Measurements from ENCODE around the gene NCKAP1.
"Not testable (repeated sequence)": the region's sequence is repeated elsewhere in the genome, so short reads cannot be mapped to it uniquely, and the experiment has no call there.

The NCKAP1 gene

GRCh38 chr2:182876653-182877052 is 161.6 kb downstream of the NCKAP1 start:
- H3K27ac ChIP-seq (ENCODE audit: insufficient read depth in 1 of 2, low read depth in 1 of 2, low read length in 2 of 2, poor library complexity in 1 of 2, severe bottlenecking in 2 of 2); H3K36me3 ChIP-seq (ENCODE audit: control insufficient read depth in 4 of 4, insufficient read depth in 4 of 4, low read length in 3 of 4); DNase-seq; POLR2A ChIA-PET; H3K9me3 ChIP-seq (ENCODE audit: control extremely low read depth in 1 of 5, control insufficient read depth in 4 of 5, insufficient read depth in 2 of 5, low read depth in 1 of 5, low read length in 4 of 5); CTCF ChIA-PET; H3K4me3 ChIP-seq (ENCODE audit: control insufficient read depth in 1 of 7, extremely low read depth in 1 of 7, insufficient read depth in 4 of 7, low read depth in 2 of 7, low read length in 6 of 7); H3K4me1 ChIP-seq (ENCODE audit: control extremely low read depth in 1 of 4, control insufficient read depth in 4 of 4, insufficient read depth in 4 of 4, low read length in 3 of 4); H3K27me3 ChIP-seq (replicated peaks in 2 of 5; ENCODE audit: control insufficient read depth in 4 of 5, insufficient read depth in 5 of 5, low read length in 4 of 5): not testable (repeated sequence)
- WGBS (ENCODE audit: insufficient coverage), result no CpG with 5 or more reads among the region's 1 CpG

GRCh38 chr2:182870227-182870626 is 168.0 kb downstream of the NCKAP1 start:
- peak; percentile 2 to 5 (median 5) for DNase-seq

GRCh38 chr2:182868054-182868796 is 170.0 kb downstream of the NCKAP1 start:
- Histone ChIP-seq H3K36me3 (ENCODE audit: control insufficient read depth in 4 of 4, insufficient read depth in 4 of 4, low read length in 3 of 4) (no peaks in the 10 kb centered on the region), H3K4me3 (ENCODE audit: control insufficient read depth in 1 of 7, extremely low read depth in 1 of 7, insufficient read depth in 4 of 7, low read depth in 2 of 7, low read length in 6 of 7) (no peak overlapping the region), H3K27ac (ENCODE audit: insufficient read depth in 1 of 2, low read depth in 1 of 2, low read length in 2 of 2, poor library complexity in 1 of 2, severe bottlenecking in 2 of 2) (no peak overlapping the region), H3K27me3 (replicated peaks in 2 of 5; ENCODE audit: control insufficient read depth in 4 of 5, insufficient read depth in 5 of 5, low read length in 4 of 5) (peaks cover 11 to 63% (median 29%) of the 10 kb centered on the region in 5 experiments), H3K9me3 (ENCODE audit: control extremely low read depth in 1 of 5, control insufficient read depth in 4 of 5, insufficient read depth in 2 of 5, low read depth in 1 of 5, low read length in 4 of 5) (no peaks in the 10 kb centered on the region), H3K4me1 (ENCODE audit: control extremely low read depth in 1 of 4, control insufficient read depth in 4 of 4, insufficient read depth in 4 of 4, low read length in 3 of 4) (peaks cover 0 to 18% (median 14%) of the 10 kb centered on the region in 4 experiments)
- 56% methylated on average over 1 of the region's 6 CpGs for WGBS (ENCODE audit: insufficient coverage)
- POLR2A ChIA-PET, result no interaction called here
- CTCF ChIA-PET, result interaction anchor here (0.6 to 0.7 kb wide), 2 partner anchors 18 to 101 kb away, joined by 3 read pairs; no protein-coding TSS in a partner anchor
- DNase-seq, result peak in 1 of 3 donors; percentile 3

More at GRCh38 chr2:182870227-182870626, 168.0 kb downstream of the NCKAP1 start:
- ChIA-PET CTCF (no interaction called here), POLR2A (no interaction called here)
- no peaks in the 10 kb centered on the region for H3K9me3 ChIP-seq (ENCODE audit: control extremely low read depth in 1 of 5, control insufficient read depth in 4 of 5, insufficient read depth in 2 of 5, low read depth in 1 of 5, low read length in 4 of 5)
- H3K27me3 ChIP-seq (replicated peaks in 2 of 5; ENCODE audit: control insufficient read depth in 4 of 5, insufficient read depth in 5 of 5, low read length in 4 of 5), result peaks cover 6 to 48% (median 22%) of the 10 kb centered on the region in 5 experiments
- H3K4me1 ChIP-seq (ENCODE audit: control extremely low read depth in 1 of 4, control insufficient read depth in 4 of 4, insufficient read depth in 4 of 4, low read length in 3 of 4), result peaks cover 0 to 18% (median 14%) of the 10 kb centered on the region in 4 experiments
- H3K27ac ChIP-seq (ENCODE audit: insufficient read depth in 1 of 2, low read depth in 1 of 2, low read length in 2 of 2, poor library complexity in 1 of 2, severe bottlenecking in 2 of 2), result no peak overlapping the region
- 22% methylated on average over 1 of the region's 1 CpG for WGBS (ENCODE audit: insufficient coverage)
- H3K36me3 ChIP-seq (ENCODE audit: control insufficient read depth in 4 of 4, insufficient read depth in 4 of 4, low read length in 3 of 4), result no peaks in the 10 kb centered on the region
- no peak overlapping the region for H3K4me3 ChIP-seq (ENCODE audit: control insufficient read depth in 1 of 7, extremely low read depth in 1 of 7, insufficient read depth in 4 of 7, low read depth in 2 of 7, low read length in 6 of 7)

GRCh38 chr2:182867426-182868053 is 170.7 kb downstream of the NCKAP1 start:
- Histone ChIP-seq H3K4me3 (ENCODE audit: control insufficient read depth in 1 of 7, extremely low read depth in 1 of 7, insufficient read depth in 4 of 7, low read depth in 2 of 7, low read length in 6 of 7) (peak overlapping the region in 5 of 7 experiments; percentile 33 to 72 (median 61)), H3K27me3 (replicated peaks in 2 of 5; ENCODE audit: control insufficient read depth in 4 of 5, insufficient read depth in 5 of 5, low read length in 4 of 5) (peaks cover 11 to 63% (median 29%) of the 10 kb centered on the region in 5 experiments), H3K36me3 (ENCODE audit: control insufficient read depth in 4 of 4, insufficient read depth in 4 of 4, low read length in 3 of 4) (no peaks in the 10 kb centered on the region), H3K27ac (ENCODE audit: insufficient read depth in 1 of 2, low read depth in 1 of 2, low read length in 2 of 2, poor library complexity in 1 of 2, severe bottlenecking in 2 of 2) (no peak overlapping the region), H3K9me3 (ENCODE audit: control extremely low read depth in 1 of 5, control insufficient read depth in 4 of 5, insufficient read depth in 2 of 5, low read depth in 1 of 5, low read length in 4 of 5) (no peaks in the 10 kb centered on the region), H3K4me1 (ENCODE audit: control extremely low read depth in 1 of 4, control insufficient read depth in 4 of 4, insufficient read depth in 4 of 4, low read length in 3 of 4) (peaks cover 0 to 18% (median 14%) of the 10 kb centered on the region in 4 experiments)
- ChIA-PET CTCF (interaction anchor here (0.6 to 0.7 kb wide), 2 partner anchors 17 to 100 kb away, joined by 3 read pairs; no protein-coding TSS in a partner anchor), POLR2A (no interaction called here)
- WGBS (ENCODE audit: insufficient coverage), result 35% methylated on average over 7 of the region's 12 CpGs
- peak in 1 of 3 donors; percentile 15 for DNase-seq

GRCh38 chr2:182866461-182867406 is 171.5 kb downstream of the NCKAP1 start, which contains the start of gene FRZB:
Gene FRZB, minus strand, starts transcription at chr2:182866637. Its CDS starts 85 bp downstream, at chr2:182866552.
- DNase-seq, result peak; percentile 8 to 46 (median 42)
- whole genome bisulfite sequencing (ENCODE audit: insufficient coverage), result 1% methylated on average over 47 of the region's 57 CpGs
- Histone ChIP-seq H3K4me1 (ENCODE audit: control extremely low read depth in 1 of 4, control insufficient read depth in 4 of 4, insufficient read depth in 4 of 4, low read length in 3 of 4) (peaks cover 0 to 18% (median 14%) of the 10 kb centered on the region in 4 experiments), H3K27ac (ENCODE audit: insufficient read depth in 1 of 2, low read depth in 1 of 2, low read length in 2 of 2, poor library complexity in 1 of 2, severe bottlenecking in 2 of 2) (no peak within 1 kb of the TSS), H3K27me3 (replicated peaks in 2 of 5; ENCODE audit: control insufficient read depth in 4 of 5, insufficient read depth in 5 of 5, low read length in 4 of 5) (peaks cover 11 to 63% (median 29%) of the 10 kb centered on the region in 5 experiments), H3K36me3 (ENCODE audit: control insufficient read depth in 4 of 4, insufficient read depth in 4 of 4, low read length in 3 of 4) (no peaks in the 10 kb centered on the region), H3K9me3 (ENCODE audit: control extremely low read depth in 1 of 5, control insufficient read depth in 4 of 5, insufficient read depth in 2 of 5, low read depth in 1 of 5, low read length in 4 of 5) (no peaks in the 10 kb centered on the region), H3K4me3 (ENCODE audit: control insufficient read depth in 1 of 7, extremely low read depth in 1 of 7, insufficient read depth in 4 of 7, low read depth in 2 of 7, low read length in 6 of 7) (peak within 1 kb of the TSS in 6 of 7 experiments; percentile 12 to 72 (median 58))
- ChIA-PET POLR2A (no interaction called here), CTCF (no interaction called here)

GRCh38 chr2:182866095-182866460 is 172.2 kb downstream of the NCKAP1 start:
- ChIA-PET CTCF (no interaction called here), POLR2A (no interaction called here)
- H3K27me3 ChIP-seq (replicated peaks in 2 of 5; ENCODE audit: control insufficient read depth in 4 of 5, insufficient read depth in 5 of 5, low read length in 4 of 5), result peaks cover 11 to 63% (median 29%) of the 10 kb centered on the region in 5 experiments
- no peaks in the 10 kb centered on the region for H3K9me3 ChIP-seq (ENCODE audit: control extremely low read depth in 1 of 5, control insufficient read depth in 4 of 5, insufficient read depth in 2 of 5, low read depth in 1 of 5, low read length in 4 of 5)
- H3K36me3 ChIP-seq (ENCODE audit: control insufficient read depth in 4 of 4, insufficient read depth in 4 of 4, low read length in 3 of 4), result no peaks in the 10 kb centered on the region
- peak; percentile 4 to 31 (median 17) for DNase-seq
- no peak overlapping the region for H3K27ac ChIP-seq (ENCODE audit: insufficient read depth in 1 of 2, low read depth in 1 of 2, low read length in 2 of 2, poor library complexity in 1 of 2, severe bottlenecking in 2 of 2)
- H3K4me1 ChIP-seq (ENCODE audit: control extremely low read depth in 1 of 4, control insufficient read depth in 4 of 4, insufficient read depth in 4 of 4, low read length in 3 of 4), result peaks cover 0 to 18% (median 14%) of the 10 kb centered on the region in 4 experiments
- WGBS (ENCODE audit: insufficient coverage), result 20% methylated on average over 19 of the region's 19 CpGs
- H3K4me3 ChIP-seq (ENCODE audit: control insufficient read depth in 1 of 7, extremely low read depth in 1 of 7, insufficient read depth in 4 of 7, low read depth in 2 of 7, low read length in 6 of 7), result peak overlapping the region in 5 of 7 experiments; percentile 33 to 72 (median 61)
